GM19023 (cell line): ENCODE measurements around the gene TACR2.

Source experiments
- ATAC-seq: cut with Tn5 transposase; IDR thresholded peaks from one replicate; pipeline ENCODE4 v1.9.1; 2021; ENCODE audit warnings: mild to moderate bottlenecking, moderate library complexity; ENCODE audit not compliant: unreplicated experiment

The TACR2 gene

DNA sequence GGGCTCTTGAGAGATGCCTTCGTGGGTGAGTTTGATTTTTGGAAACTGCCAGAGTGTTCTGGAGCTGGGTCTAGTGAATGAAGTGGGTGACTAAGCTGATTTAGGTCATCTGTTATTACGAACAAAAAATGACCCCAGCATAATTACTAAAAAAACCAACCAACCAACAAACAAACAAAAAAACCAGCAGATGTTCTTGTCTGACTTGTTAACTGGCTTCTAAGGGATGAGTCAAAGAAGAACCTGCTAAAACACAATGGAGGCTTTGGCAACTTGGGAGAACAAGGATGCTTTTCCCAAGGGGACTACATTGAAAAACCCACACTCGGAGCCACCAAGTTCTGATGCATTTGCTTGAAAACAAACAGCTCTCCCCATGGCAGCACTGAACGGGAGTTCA, 11.5 kb downstream of the TACR2 start:
- no peak for ATAC-seq

DNA sequence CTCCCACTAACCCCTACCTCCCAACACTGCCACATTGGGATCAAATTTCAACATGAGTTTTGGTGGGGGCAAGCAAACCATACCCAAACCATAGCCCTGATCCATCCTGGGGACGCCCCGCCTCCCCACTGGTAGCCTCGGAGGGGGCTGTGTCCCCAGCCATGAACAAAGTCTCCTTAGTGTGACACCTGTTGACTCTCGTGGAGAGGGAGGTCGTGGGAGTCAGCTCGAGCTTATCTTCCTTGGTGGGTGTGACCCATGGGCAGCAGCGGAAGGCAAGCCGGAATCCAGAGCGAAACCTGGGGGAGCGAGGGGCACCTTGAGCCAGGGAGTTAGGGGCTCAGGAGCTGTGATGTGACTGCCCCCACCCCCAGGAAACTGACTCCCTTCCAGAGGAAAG, 11.9 kb downstream of the TACR2 start:
- no peak for ATAC-seq

DNA sequence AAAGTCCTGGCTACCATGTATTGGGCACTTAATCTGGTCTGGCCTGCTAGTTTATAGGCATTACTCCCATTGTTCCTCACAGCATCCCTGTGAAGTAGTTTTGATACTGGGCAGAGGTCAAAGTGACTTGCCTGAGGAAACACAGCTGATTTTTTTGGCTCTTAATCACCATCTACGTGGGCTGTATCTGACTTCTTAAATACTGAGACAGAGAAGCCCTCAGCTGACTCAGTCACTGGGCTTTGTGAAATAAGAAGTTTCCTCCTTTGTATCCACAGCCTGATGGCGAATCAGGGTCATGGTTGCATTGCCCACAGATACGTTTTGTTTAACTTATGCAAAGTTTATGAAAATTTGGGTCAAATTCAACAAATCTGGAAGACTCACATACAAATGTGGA, 13.2 kb downstream of the TACR2 start:
- no peak for ATAC-seq

- no peak for ATAC-seq
Measured at GRCh38 chr10:69403066-69403465, 13.7 kb downstream of the TACR2 start.

- no peak for ATAC-seq
Measured at GRCh38 chr10:69402386-69402785, 14.3 kb downstream of the TACR2 start.

- no peak for ATAC-seq
Measured at GRCh38 chr10:69401416-69401815, 15.3 kb downstream of the TACR2 start.

DNA sequence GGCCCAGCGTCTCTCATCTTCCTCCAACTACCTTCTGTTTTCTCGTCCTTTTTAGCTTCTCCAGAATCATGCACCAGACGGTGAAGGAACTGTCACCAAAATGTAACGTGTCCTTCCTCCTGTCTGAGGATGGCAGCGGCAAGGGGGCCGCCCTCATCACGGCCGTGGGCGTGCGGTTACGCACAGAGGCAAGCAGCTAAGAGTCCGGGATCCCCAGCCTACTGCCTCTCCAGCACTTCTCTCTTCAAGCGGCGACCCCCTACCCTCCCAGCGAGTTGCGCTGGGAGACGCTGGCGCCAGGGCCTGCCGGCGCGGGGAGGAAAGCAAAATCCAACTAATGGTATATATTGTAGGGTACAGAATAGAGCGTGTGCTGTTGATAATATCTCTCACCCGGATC, 15.8 kb downstream of the TACR2 start:
- no peak for ATAC-seq

DNA sequence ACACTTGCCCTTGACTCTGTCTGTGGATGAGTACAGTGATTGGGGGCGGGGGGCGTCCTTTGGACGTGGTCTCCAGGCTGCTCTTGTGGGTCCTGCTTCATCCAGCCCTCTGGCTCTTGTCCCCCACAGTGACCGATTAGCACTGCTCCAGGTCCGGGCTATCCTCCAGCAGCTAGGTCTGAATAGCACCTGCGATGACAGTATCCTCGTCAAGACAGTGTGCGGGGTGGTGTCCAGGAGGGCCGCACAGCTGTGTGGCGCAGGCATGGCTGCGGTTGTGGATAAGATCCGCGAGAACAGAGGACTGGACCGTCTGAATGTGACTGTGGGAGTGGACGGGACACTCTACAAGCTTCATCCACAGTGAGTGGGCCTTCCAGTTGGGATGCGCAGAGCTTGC, 18.3 kb downstream of the TACR2 start:
- ATAC-seq = no peak

- no peak for ATAC-seq
Measured at GRCh38 chr10:69397972-69398371, 18.7 kb downstream of the TACR2 start.

DNA sequence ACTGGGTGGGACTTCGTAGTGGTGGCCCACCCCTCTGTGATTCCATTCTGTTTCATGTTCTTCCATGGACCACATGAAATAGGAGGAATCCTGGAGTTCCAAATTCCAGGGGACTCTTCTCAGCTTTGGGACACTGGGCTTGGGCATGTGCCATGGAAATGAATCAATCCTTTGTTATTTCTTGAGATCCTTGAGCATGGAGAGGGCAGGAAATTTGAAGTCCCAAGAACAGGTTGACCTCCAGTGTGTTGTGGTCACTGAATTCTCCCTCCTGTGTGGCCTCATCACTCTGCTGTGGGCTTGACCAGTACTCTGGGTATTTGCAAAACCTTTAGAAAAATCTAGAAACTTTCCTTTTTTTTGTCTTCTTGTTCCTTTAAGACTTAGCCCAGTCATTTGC, 22.7 kb downstream of the TACR2 start:
- no peak for ATAC-seq

GRCh38 chr10:69392481-69393000, 24.2 kb downstream of the TACR2 start:
- ATAC-seq = peak; percentile 91

GRCh38 chr10:69391158-69391557, 25.6 kb downstream of the TACR2 start:
- ATAC-seq = no peak

- no peak for ATAC-seq
Measured at GRCh38 chr10:69389827-69390490, 26.8 kb downstream of the TACR2 start.

DNA sequence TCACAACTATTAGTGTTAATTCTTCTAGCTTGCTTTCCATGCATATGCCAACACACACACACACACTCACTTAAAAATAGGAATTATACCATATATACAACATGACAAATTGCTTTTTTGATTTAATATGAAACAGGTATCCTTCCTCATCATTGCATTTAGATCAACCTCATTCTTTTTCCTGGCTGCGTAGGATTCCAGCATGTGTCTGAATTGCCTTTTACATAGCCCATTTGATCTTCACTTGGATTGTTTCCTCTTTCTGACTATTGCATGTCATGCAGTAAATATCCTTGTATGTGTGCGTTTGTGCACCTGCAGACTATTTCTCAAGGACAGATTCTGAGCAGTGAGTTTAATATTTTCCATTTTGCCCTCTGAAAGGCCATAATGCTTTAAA, 28.2 kb downstream of the TACR2 start:
- no peak for ATAC-seq

DNA sequence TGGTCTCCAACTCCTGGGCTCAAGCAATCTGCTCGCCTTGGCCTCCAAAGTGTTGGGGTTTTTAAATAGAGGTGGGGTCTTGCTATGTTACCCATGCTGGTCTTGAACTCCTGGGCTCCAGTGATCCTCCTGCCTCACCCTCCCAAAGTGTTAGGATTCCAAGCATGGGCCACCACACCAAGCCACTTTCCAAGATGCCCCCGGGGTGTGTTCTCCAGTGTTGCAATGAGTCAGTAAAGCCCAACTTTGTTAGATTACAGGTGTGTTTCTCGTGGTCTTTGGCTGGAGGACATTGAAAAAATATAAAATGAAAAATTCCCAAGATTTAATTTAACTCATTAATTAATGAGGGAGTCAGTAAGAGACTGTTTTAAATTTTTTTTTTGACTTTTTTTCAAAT, 29.2 kb downstream of the TACR2 start:
- ATAC-seq = no peak

GRCh38 chr10:69385454-69386350, 31.0 kb downstream of the TACR2 start:
- ATAC-seq = no peak

- ATAC-seq = no peak
Measured at GRCh38 chr10:69384320-69384719, 32.4 kb downstream of the TACR2 start.

- no peak for ATAC-seq
Measured at GRCh38 chr10:69383558-69383957, 33.2 kb downstream of the TACR2 start.

- no peak for ATAC-seq
Measured at GRCh38 chr10:69382382-69383117, 34.2 kb downstream of the TACR2 start.

DNA sequence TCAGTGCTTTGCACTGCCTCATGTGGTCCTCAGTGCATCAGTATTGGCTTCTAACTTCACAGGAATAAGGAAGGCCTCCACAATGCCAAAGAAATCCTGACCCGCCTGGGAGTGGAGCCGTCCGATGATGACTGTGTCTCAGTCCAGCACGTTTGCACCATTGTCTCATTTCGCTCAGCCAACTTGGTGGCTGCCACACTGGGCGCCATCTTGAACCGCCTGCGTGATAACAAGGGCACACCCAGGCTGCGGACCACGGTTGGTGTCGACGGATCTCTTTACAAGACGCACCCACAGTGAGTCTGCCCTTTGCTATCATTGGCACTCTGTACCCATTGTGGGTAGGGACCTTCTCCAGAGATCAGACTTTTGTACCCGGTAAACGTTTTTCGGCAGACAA, 36.9 kb downstream of the TACR2 start:
- no peak for ATAC-seq

DNA sequence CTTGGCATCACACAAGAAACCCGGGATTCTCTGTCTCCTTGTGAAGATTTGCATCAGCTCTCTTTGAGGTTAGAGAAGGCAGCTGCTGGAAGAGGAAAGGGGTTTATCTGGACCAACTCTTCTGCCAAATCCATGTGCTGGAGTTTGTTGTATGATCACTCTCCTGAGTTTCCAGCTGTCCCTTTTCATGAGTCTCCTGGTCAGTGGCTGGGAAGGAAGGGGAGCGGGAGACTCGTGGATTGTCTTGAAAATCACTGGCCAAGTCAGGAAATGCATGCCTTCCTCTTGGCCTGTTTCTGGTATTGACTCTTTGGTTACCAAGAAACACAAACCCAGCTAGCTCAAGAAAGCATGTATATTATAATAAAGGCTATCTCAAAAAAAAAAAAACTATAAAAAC, 38.8 kb downstream of the TACR2 start:
- ATAC-seq = no peak
